Stomach (tissue), 4 donors: Measurements from ENCODE around the gene MYZAP.

ENCODE experiments used
- CTCF ChIP-seq, 7 experiments: fragments of 450-650 bp in 4 of 7; fragments of 200-600 bp in 3 of 7; sonication (generic) in 3 of 7; IDR thresholded peaks; one replicate each; pipeline ENCODE4 v1.5.1; 2016 to 2019; ENCODE audit warnings: antibody characterized with exemption in 7 of 7, control low read depth in 2 of 7, mild to moderate bottlenecking in 1 of 7
- EP300 ChIP-seq: sonication (generic); formaldehyde crosslinking; IDR thresholded peaks from one replicate; pipeline ENCODE4 v1.6.1; 2017; ENCODE audit warnings: antibody characterized with exemption

DNA sequence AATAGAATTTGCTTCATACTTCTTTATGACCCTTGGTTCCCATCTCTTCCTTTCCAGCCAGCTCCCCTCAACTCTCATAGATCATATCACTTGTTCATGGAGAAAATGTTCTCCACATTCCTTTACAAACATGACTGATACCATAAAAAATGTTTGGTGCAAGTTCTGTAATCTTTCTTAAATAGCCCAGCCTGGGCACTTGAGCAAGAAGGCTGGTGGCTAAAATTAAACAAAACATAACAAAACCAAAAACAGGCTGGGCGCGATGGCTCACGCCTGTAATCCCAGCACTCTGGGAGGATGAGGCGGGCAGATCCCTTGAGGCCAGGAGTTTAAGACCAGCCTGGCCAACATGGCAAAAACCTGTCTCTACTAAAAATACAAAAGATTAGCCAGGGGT lies 105.9 kb downstream of the MYZAP start:
- TF ChIP-seq CTCF (IDR thresholded peaks at IDR 0.05) (no peak), EP300 (no peak)
